Colonic mucosa (tissue), 4 donors: ENCODE results near the gene NARS2. TPM values are rescaled to one million over a fixed set of nuclear protein-coding genes. Genes with fewer than 3 reads are reported as not detected.
"Not testable (repeated sequence)": the region's sequence is repeated elsewhere in the genome, so short reads cannot be mapped to it uniquely, and the experiment has no call there.

Experiments
- DNase-seq: peaks from one replicate; pipeline ENCODE4 v3.0.0-alpha.2; 2020
- H3K27ac ChIP-seq: fragments of 200-600 bp; one replicate; pipeline ENCODE4 v1.8.0; 2021
- H3K27me3 ChIP-seq: fragments of 200-600 bp; one replicate; pipeline ENCODE4 v1.8.0; 2021
- H3K36me3 ChIP-seq: fragments of 200-600 bp; one replicate; pipeline ENCODE4 v1.8.0; 2021
- H3K4me1 ChIP-seq: fragments of 200-600 bp; one replicate; pipeline ENCODE4 v1.8.0; 2021; ENCODE audit warnings: mild to moderate bottlenecking
- H3K4me3 ChIP-seq: fragments of 200-600 bp; one replicate; pipeline ENCODE4 v1.8.0; 2021
- H3K9ac ChIP-seq, 2 donors: one replicate each; pipeline ENCODE4 v1.7.0; 2013; ENCODE audit warnings: control low read depth in 2 of 2, low read depth in 2 of 2, low read length in 2 of 2
- H3K9me3 ChIP-seq: fragments of 200-600 bp; one replicate; pipeline ENCODE4 v1.8.0; 2021
- intact Hi-C: fragments of 100-400 bp; cut with DNase I; formaldehyde crosslinking; loops from one replicate; pipeline ENCODE4 v1.14.1; 2022
- total RNA-seq, 2 donors: library from RNA; stranded (reverse); fragmentation: NEBNext Ultra II Directional in 1 of 2; extraction: Animal tissue kit (Norgen Biotek cat#: 25700) in 1 of 2; gene quantifications; one replicate each; pipeline ENCODE4 v1.2.1, GENCODE V29; 2021
- TF ChIP-seq, protein P1 (sequence below): fragments of 200-600 bp; IDR thresholded peaks from one replicate; pipeline ENCODE4 v1.8.0; 2022; ENCODE audit warnings: antibody characterized with exemption, mild to moderate bottlenecking
- donor health status: healthy.
- donor health status: DM: no; HTN: no; CAD: no.
- donor health status: DM: no; HTN: no; CAD: no.

NARS2 gene
- total RNA-seq, 2 donors from 2014 or later, result 15.0 to 23.7 TPM

DNA sequence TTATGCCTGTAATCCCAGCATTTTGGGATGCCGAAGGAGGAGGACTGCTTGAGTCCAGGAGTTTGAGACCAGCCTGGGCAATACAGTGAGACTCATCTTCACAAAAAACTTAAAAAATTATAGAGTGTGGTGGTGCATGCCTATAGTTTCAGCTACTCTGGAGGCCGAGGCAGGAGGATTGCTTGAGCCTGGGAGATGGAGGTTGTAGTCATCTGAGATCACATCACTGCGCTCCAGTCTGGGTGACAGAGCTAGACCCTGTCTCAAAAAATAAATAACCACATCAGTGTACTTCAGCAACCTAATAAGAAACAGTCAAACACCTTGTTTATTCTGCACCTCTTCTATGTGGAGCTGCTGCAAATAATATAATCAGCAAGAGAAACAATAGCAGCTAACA, 1.4 kb downstream of the NARS2 start:
- Histone ChIP-seq H3K9ac (no peak overlapping the region), H3K9me3 (no peaks in the 10 kb centered on the region), H3K27me3 (no peaks in the 10 kb centered on the region), H3K4me3 (no peak overlapping the region), H3K36me3 (no peaks in the 10 kb centered on the region), H3K27ac (no peak overlapping the region), H3K4me1 (no peaks in the 10 kb centered on the region)
- TF ChIP-seq, protein P1, sequence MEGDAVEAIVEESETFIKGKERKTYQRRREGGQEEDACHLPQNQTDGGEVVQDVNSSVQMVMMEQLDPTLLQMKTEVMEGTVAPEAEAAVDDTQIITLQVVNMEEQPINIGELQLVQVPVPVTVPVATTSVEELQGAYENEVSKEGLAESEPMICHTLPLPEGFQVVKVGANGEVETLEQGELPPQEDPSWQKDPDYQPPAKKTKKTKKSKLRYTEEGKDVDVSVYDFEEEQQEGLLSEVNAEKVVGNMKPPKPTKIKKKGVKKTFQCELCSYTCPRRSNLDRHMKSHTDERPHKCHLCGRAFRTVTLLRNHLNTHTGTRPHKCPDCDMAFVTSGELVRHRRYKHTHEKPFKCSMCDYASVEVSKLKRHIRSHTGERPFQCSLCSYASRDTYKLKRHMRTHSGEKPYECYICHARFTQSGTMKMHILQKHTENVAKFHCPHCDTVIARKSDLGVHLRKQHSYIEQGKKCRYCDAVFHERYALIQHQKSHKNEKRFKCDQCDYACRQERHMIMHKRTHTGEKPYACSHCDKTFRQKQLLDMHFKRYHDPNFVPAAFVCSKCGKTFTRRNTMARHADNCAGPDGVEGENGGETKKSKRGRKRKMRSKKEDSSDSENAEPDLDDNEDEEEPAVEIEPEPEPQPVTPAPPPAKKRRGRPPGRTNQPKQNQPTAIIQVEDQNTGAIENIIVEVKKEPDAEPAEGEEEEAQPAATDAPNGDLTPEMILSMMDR, result no peak
- DNase-seq, result no peak
- intact Hi-C loops, result no loop called here

DNA sequence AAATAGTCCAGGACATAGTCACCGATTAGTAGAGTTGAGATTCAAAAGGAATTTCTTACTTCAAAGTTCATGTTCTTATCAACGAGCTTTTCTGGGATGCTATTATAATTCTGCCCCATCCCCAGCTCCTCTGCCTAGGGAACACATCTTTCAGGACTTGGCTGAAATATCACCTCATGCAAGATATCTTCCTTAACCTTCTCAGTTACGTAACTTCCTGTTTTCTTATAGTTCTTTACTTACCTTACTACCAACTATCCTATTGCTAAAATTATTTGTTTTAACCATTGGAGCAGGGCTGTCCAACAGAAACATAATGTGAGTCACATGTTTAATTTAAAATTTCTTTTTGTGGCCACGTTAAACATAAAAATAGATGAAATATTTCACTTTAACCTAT, 2.3 kb downstream of the NARS2 start:
- DNase-seq, result no peak
- no peak overlapping the region for H3K4me3 ChIP-seq
- no peak overlapping the region for H3K9ac ChIP-seq
- no peaks in the 10 kb centered on the region for H3K36me3 ChIP-seq
- intact Hi-C loops, result no loop called here
- H3K27ac ChIP-seq, result no peak overlapping the region
- H3K9me3 ChIP-seq, result no peaks in the 10 kb centered on the region
- no peaks in the 10 kb centered on the region for H3K27me3 ChIP-seq
- TF ChIP-seq, protein P1, result no peak
- H3K4me1 ChIP-seq, result no peaks in the 10 kb centered on the region

DNA sequence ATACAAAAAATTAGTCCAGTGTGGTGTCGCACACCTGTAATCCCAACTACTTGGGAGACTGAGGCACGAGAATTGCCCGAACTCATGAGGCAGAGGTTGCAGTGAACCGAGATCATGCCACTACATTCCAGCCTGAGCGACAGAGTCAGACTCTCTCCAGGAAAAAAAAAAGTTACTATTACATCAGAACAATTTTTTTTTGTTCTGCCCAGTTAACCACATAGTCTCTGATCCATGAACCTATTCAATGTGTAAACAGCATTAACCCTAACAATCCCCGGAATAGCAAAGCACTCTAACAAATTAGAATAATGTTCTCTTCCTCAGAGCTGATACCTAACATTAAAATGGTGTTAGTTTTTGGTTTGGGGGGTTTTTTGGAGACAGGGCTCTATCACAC, 4.6 kb downstream of the NARS2 start:
- no peak overlapping the region for H3K4me3 ChIP-seq
- intact Hi-C loops, result no loop called here
- TF ChIP-seq, protein P1, result no peak
- no peak overlapping the region for H3K9ac ChIP-seq
- no peaks in the 10 kb centered on the region for H3K27me3 ChIP-seq
- no peak overlapping the region for H3K27ac ChIP-seq
- no peak for DNase-seq
- H3K36me3 ChIP-seq, result no peaks in the 10 kb centered on the region
- H3K9me3 ChIP-seq, result no peaks in the 10 kb centered on the region
- no peaks in the 10 kb centered on the region for H3K4me1 ChIP-seq

DNA sequence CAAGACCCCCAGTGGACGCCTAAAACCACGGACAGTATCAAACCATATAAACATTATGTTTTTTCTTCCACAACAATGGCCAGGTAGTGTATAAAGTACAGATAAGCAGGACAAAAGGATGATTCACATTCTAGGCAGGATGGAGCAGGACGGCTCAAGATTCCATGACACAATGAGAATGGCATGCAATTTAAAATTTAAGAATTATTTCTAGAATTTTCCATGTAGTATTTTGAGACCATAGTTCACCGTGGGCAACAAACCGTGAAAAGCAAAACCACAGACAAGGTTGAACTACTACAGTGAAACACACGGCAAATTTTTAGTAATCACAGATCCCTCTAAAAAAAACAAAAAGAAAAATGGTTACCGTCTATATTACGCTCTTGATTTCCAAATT, 7.5 kb downstream of the NARS2 start:
- no peak overlapping the region for H3K9ac ChIP-seq
- no peaks in the 10 kb centered on the region for H3K27me3 ChIP-seq
- DNase-seq, result no peak
- no peak overlapping the region for H3K4me3 ChIP-seq
- TF ChIP-seq, protein P1, result no peak
- intact Hi-C loops, result loop anchor here (5.0 kb wide), 1 partner anchor 155 kb away; no protein-coding TSS in a partner anchor
- H3K36me3 ChIP-seq, result no peaks in the 10 kb centered on the region
- H3K4me1 ChIP-seq, result no peaks in the 10 kb centered on the region
- no peak overlapping the region for H3K27ac ChIP-seq
- H3K9me3 ChIP-seq, result no peaks in the 10 kb centered on the region

DNA sequence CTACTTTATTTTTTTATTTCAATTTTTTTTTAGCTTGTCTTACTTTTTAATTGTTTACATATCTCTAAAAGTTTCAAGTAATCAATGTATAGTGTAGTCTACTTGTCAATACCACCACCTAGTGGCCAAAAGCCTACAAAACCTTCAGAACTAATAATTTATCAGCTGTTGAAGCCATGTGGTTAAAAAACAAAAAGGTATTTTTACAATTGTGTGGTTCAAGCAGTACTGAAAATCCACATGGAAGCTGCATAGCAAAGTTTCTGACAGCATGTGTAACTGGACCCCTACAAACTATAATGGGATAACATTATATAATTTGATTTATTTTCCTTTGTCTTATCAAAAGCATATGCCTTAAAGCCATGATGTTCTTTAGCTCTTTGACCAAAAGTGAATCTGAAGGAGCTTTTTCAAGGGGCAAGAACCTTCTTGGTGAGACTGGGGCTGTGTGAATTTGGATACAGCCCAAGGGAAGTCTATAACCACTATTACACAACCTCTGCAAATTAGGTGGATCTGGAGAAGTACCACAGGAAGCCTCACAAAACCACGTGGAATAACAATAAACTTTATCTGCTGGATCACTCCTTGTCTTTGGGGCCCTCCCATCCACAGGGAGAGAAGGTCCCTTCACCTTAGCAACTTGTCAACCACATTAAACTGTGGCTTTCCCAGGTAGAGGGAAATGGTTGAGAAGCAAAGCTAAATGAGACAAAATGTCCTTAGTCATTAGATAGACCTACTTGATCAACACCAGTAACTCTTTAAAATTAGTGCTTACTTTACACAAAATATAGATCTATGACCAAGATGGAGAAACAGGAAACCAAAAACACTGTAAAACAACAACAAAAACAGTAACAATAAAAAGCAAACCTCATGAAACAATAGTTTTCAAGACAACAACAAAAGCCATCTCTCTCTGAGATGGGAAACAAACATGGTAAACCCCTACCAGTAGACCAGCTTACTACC, 9.9 kb downstream of the NARS2 start:
- Histone ChIP-seq H3K4me3 (no peak overlapping the region), H3K27ac (no peak overlapping the region), H3K4me1 (peaks cover 13% of the 10 kb centered on the region), H3K27me3 (no peaks in the 10 kb centered on the region), H3K9me3 (no peaks in the 10 kb centered on the region), H3K36me3 (no peaks in the 10 kb centered on the region), H3K9ac (no peak overlapping the region)
- intact Hi-C loops, result loop anchor here (2.0 to 5.0 kb wide), 2 partner anchors 152 to 336 kb away; no protein-coding TSS in a partner anchor
- TF ChIP-seq, protein P1, result peak; percentile 70
- DNase-seq, result peak; percentile 68

DNA sequence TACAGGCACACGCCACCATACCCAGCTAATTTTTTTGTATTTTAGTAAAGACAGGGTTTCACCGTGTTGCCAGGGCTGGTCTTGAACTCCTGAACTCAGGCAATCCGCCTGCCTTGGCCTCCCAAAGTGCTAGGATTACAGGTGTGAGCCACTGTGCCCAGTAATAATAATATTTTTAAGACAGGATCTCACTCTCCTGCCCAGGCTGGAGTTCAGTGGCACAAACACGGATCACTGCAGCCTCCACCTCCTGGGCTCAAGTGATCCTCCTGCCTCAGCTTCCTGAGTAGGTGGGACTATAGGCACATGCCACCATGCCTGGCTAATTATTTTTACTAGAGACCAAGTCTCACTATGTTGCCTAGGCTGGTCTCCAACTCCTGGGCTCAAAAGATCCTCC, 10.6 kb downstream of the NARS2 start:
- not testable (repeated sequence) for H3K27ac ChIP-seq, H3K4me3 ChIP-seq, H3K9me3 ChIP-seq, DNase-seq, H3K36me3 ChIP-seq, H3K27me3 ChIP-seq, H3K9ac ChIP-seq
- intact Hi-C loops, result loop anchor here (2.0 kb wide), 1 partner anchor 335 kb away; no protein-coding TSS in a partner anchor
- H3K4me1 ChIP-seq, result peaks cover 13% of the 10 kb centered on the region

DNA sequence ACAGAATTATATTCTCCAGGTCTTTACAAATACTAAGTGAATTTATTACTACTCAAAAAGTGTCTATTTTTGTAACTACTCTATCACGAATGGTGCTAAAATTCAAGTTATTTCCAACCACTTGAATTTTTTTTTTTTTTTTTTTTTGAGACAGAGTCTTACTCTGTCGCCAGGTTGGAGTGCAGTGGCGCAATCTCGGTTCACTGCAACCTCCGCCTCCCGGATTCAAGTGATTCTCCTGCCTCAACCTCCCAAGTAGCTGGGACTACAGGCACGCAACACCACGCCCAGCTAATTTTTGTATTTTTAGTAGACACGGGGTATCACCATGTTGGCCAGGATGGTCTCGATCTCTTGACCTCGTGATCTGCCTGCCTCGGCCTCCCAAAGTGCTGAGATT, 11.6 kb downstream of the NARS2 start:
- intact Hi-C loops, H3K27ac ChIP-seq, H3K9ac ChIP-seq, H3K27me3 ChIP-seq, H3K9me3 ChIP-seq, DNase-seq, H3K36me3 ChIP-seq, H3K4me3 ChIP-seq: not testable (repeated sequence)
- H3K4me1 ChIP-seq, result peaks cover 13% of the 10 kb centered on the region
